Mammary epithelial cell (primary cell): ENCODE data around the gene PTGER3.

Experiments
- CTCF ChIP-seq, 2 donors: IDR thresholded peaks in 1 of 2; conservative IDR thresholded peaks in 1 of 2; 2 replicates each; pipeline ENCODE4 v1.5.1; 2011 to 2012; ENCODE audit warnings: inconsistent platforms in 2 of 2, low read length in 2 of 2, mild to moderate bottlenecking in 2 of 2, control low read depth in 1 of 2, low read depth in 1 of 2; ENCODE audit not compliant: insufficient read depth in 1 of 2; ENCODE audit errors: extremely low read depth in 1 of 2
- EZH2 ChIP-seq: IDR thresholded peaks from 2 replicates; pipeline ENCODE4 v1.6.1; 2012; ENCODE audit warnings: low read length, inconsistent platforms, borderline replicate concordance

- TF ChIP-seq CTCF (conservative IDR thresholded peaks at IDR 0.05 in 1 of 2, IDR thresholded peaks at IDR 0.05 in 1 of 2; ENCODE audit: extremely low read depth in 1 of 2, insufficient read depth in 1 of 2, low read depth in 1 of 2, low read length in 2 of 2) (no peak), EZH2 (no peak)
These were observed 86.1 kb downstream of the PTGER3 start for GRCh38 chr1:70961374-70961975.
